SK-N-MC (cell line): ENCODE data around the gene ADCY2.

Experiments
- EZH2 ChIP-seq: fragments of 200-600 bp; sonication (generic); IDR thresholded peaks from one replicate; pipeline ENCODE4 v1.6.1; 2017; ENCODE audit warnings: antibody characterized with exemption
- POLR2AphosphoS5 ChIP-seq: IDR thresholded peaks from 2 replicates; pipeline ENCODE4 v1.6.1; 2012; ENCODE audit warnings: mild to moderate bottlenecking, low read depth, low read length, borderline replicate concordance

DNA sequence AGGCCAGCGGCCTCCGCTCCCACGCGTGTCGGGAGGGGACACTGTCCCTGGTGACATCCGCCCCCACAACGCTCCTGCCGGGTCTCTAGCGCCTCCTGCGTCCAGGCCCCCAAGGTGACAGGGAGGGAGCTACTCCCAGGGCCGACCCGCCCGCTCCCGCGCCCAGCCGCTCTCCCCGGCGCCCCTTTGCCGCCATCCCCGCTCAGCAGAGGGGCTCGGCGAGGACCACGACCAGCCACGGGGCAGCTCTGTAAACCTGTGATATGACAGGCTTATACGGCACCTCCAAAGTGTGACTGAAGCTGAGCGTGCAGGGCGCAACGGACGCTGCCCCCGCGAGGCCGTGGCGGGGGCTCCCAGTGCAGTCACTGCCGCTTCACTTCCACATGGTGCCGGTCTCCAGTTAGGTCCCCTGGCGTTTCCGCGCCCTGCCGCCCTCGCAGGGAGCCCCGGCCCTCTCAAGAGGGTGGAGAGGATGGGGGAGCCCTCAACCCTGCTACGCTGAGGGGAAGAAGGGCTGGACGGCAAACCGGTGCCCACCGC lies 978 bp upstream of the ADCY2 start:
- TF ChIP-seq EZH2 = no peak
- TF ChIP-seq POLR2AphosphoS5 = no peak
